Suprapubic skin (tissue), 4 donors: Measurements from ENCODE around the gene GRK2.

ENCODE experiments used
- EP300 ChIP-seq: sonication (generic); formaldehyde crosslinking; IDR thresholded peaks from one replicate; pipeline ENCODE4 v1.6.1; 2017; ENCODE audit warnings: antibody characterized with exemption
- POLR2A ChIP-seq, 2 donors: fragments of 450-650 bp; IDR thresholded peaks; one replicate each; pipeline ENCODE4 v1.6.1; 2017; ENCODE audit warnings: antibody characterized with exemption in 2 of 2, mild to moderate bottlenecking in 2 of 2, moderate library complexity in 2 of 2
- POLR2AphosphoS5 ChIP-seq, 3 donors: sonication (generic); formaldehyde crosslinking; IDR thresholded peaks; one replicate each; pipeline ENCODE4 v1.6.1; 2017; ENCODE audit warnings: antibody characterized with exemption in 3 of 3
- TF ChIP-seq, protein P1 (sequence below), 2 donors: fragments of 200-600 bp in 1 of 2; fragments of 450-650 bp in 1 of 2; sonication (generic) in 1 of 2; IDR thresholded peaks; one replicate each; pipeline ENCODE4 v1.5.1; 2016 to 2019; ENCODE audit warnings: antibody characterized with exemption in 2 of 2, mild to moderate bottlenecking in 1 of 2, moderate library complexity in 1 of 2

DNA sequence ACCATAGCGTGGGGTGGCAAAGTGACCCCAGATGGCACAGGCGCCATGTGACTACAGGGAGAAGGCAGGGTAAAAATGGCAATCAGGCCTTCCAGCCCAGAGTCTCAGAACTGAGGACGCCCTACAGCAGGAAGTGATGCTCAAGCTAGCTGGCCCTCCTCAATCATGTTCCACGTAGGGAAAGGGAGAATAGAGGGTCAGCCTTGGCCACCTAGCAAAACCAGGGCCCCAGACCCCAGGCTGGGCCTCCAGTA is 21.9 kb downstream of the GRK2 start:
- TF ChIP-seq, protein P1, sequence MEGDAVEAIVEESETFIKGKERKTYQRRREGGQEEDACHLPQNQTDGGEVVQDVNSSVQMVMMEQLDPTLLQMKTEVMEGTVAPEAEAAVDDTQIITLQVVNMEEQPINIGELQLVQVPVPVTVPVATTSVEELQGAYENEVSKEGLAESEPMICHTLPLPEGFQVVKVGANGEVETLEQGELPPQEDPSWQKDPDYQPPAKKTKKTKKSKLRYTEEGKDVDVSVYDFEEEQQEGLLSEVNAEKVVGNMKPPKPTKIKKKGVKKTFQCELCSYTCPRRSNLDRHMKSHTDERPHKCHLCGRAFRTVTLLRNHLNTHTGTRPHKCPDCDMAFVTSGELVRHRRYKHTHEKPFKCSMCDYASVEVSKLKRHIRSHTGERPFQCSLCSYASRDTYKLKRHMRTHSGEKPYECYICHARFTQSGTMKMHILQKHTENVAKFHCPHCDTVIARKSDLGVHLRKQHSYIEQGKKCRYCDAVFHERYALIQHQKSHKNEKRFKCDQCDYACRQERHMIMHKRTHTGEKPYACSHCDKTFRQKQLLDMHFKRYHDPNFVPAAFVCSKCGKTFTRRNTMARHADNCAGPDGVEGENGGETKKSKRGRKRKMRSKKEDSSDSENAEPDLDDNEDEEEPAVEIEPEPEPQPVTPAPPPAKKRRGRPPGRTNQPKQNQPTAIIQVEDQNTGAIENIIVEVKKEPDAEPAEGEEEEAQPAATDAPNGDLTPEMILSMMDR (IDR thresholded peaks at IDR 0.05), result no peak
- TF ChIP-seq POLR2A (IDR thresholded peaks at IDR 0.05) (no peak), EP300 (no peak), POLR2AphosphoS5 (IDR thresholded peaks at IDR 0.05) (no peak)
